Right lobe of liver (tissue), 4 donors: ENCODE results near the gene CDH4.

Experiments used
- POLR2A ChIP-seq: fragments of 450-650 bp; IDR thresholded peaks from one replicate; pipeline ENCODE4 v1.6.1; 2017; ENCODE audit warnings: antibody characterized with exemption, mild to moderate bottlenecking
- TF ChIP-seq, protein P1 (sequence below), 4 donors: fragments of 200-600 bp in 3 of 4; fragments of 450-650 bp in 1 of 4; IDR thresholded peaks; one replicate each; pipeline versions ENCODE4 v1.5.1 to v1.8.0; 2016 to 2022; ENCODE audit warnings: antibody characterized with exemption in 4 of 4, mild to moderate bottlenecking in 2 of 4
- donor health status: DM: no; HTN: no; CAD: no.
- donor health status: DM: no; HTN: no; CAD: no.
- donor health status: DM: no; HTN: yes; CAD: no.

- no peak for TF ChIP-seq POLR2A
- TF ChIP-seq, protein P1, sequence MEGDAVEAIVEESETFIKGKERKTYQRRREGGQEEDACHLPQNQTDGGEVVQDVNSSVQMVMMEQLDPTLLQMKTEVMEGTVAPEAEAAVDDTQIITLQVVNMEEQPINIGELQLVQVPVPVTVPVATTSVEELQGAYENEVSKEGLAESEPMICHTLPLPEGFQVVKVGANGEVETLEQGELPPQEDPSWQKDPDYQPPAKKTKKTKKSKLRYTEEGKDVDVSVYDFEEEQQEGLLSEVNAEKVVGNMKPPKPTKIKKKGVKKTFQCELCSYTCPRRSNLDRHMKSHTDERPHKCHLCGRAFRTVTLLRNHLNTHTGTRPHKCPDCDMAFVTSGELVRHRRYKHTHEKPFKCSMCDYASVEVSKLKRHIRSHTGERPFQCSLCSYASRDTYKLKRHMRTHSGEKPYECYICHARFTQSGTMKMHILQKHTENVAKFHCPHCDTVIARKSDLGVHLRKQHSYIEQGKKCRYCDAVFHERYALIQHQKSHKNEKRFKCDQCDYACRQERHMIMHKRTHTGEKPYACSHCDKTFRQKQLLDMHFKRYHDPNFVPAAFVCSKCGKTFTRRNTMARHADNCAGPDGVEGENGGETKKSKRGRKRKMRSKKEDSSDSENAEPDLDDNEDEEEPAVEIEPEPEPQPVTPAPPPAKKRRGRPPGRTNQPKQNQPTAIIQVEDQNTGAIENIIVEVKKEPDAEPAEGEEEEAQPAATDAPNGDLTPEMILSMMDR (IDR thresholded peaks at IDR 0.05), result no peak
Observed at GRCh38 chr20:61295249-61295648, 43.2 kb downstream of the CDH4 start.
